CD4-positive, CD25-positive, alpha-beta regulatory T cell (primary cell): ENCODE data around the gene PKD2L1. TPM values are rescaled to one million over a fixed set of nuclear protein-coding genes. Genes with fewer than 3 reads are reported as not detected.

ENCODE experiments used
- ATAC-seq, 2 donors: fragments of 150-1000 bp; cut with Tn5 transposase; one replicate each; pipeline ENCODE4 v1.10.0; 2021; ENCODE audit warnings: low read depth in 2 of 2, moderate number of reproducible peaks in 2 of 2, moderate library complexity in 1 of 2
- DNase-seq, 3 donors: peaks; one replicate each; pipeline versions ENCODE4 v3.0.0 to v3.0.0-alpha.2; 2012 to 2022; ENCODE audit warnings: mixed read lengths in 1 of 3
- H3K27ac ChIP-seq: one replicate; pipeline ENCODE4 v1.7.0; 2013; ENCODE audit warnings: mild to moderate bottlenecking, low read length; ENCODE audit not compliant: insufficient read depth, poor library complexity, severe bottlenecking
- H3K27me3 ChIP-seq: one replicate; pipeline ENCODE4 v1.7.0; 2013; ENCODE audit warnings: low read length; ENCODE audit not compliant: control insufficient read depth, insufficient read depth
- H3K36me3 ChIP-seq: one replicate; pipeline ENCODE4 v1.7.0; 2013; ENCODE audit warnings: mild to moderate bottlenecking, low read length, moderate library complexity; ENCODE audit not compliant: control insufficient read depth, insufficient read depth
- H3K4me1 ChIP-seq: 2 replicates; pipeline ENCODE4 v1.7.0; 2013; ENCODE audit warnings: mild to moderate bottlenecking, low read length; ENCODE audit not compliant: insufficient read depth, control insufficient read depth, poor library complexity, severe bottlenecking
- H3K4me3 ChIP-seq: one replicate; pipeline ENCODE4 v1.7.0; 2013; ENCODE audit warnings: low read depth, mild to moderate bottlenecking, low read length, moderate library complexity
- H3K9me3 ChIP-seq, 2 experiments: 1 replicate in 1 of 2; 2 replicates in 1 of 2; pipeline ENCODE4 v1.7.0; 2013; ENCODE audit warnings: low read length in 2 of 2, mild to moderate bottlenecking in 1 of 2, moderate library complexity in 1 of 2; ENCODE audit not compliant: control insufficient read depth in 2 of 2
- H3K27ac Mint-ChIP-seq, 3 donors: one replicate each; pipeline ENCODE4 v1.8.0; 2020 to 2022; ENCODE audit warnings: mild to moderate bottlenecking in 3 of 3, mixed read lengths in 3 of 3, moderate library complexity in 2 of 3
- H3K27me3 Mint-ChIP-seq: one replicate; pipeline ENCODE4 v1.8.0; 2022; ENCODE audit warnings: mild to moderate bottlenecking, mixed read lengths
- H3K36me3 Mint-ChIP-seq: one replicate; pipeline ENCODE4 v1.8.0; 2020; ENCODE audit warnings: mixed read lengths
- H3K4me1 Mint-ChIP-seq, 4 donors: one replicate each; pipeline ENCODE4 v1.8.0; 2020 to 2022; ENCODE audit warnings: mixed read lengths in 4 of 4, mild to moderate bottlenecking in 1 of 4
- H3K4me3 Mint-ChIP-seq, 4 donors: one replicate each; pipeline ENCODE4 v1.8.0; 2020 to 2022; ENCODE audit warnings: mild to moderate bottlenecking in 4 of 4, mixed read lengths in 4 of 4, moderate library complexity in 3 of 4
- H3K9me3 Mint-ChIP-seq, 7 donors: one replicate each; pipeline ENCODE4 v1.8.0; 2020 to 2022; ENCODE audit warnings: mixed read lengths in 7 of 7, mild to moderate bottlenecking in 3 of 7, moderate library complexity in 2 of 7
- polyA plus RNA-seq, 4 donors: library from polyadenylated mRNA; unstranded; fragments of 300-500 nt; fragmentation: Illumina TruSeq; gene quantifications; one replicate each; pipeline ENCODE4 v1.2.3, GENCODE V29; 2021
- total RNA-seq: library from RNA; stranded (reverse); gene quantifications from one replicate; pipeline ENCODE4 v1.2.3, GENCODE V29; 2022

Gene PKD2L1
- total and polyA plus RNA-seq, 5 donors from 2014 or later: not detected

GRCh38 chr10:100359529-100360150 lies 29.6 kb upstream of the PKD2L1 start:
- Mint-ChIP-seq H3K4me1 (peaks cover 0 to 8% (median 5%) of the 10 kb centered on the region in 4 donors), H3K9me3 (peaks cover 0 to 1% (median 0%) of the 10 kb centered on the region in 7 donors), H3K4me3 (peak overlapping the region in 1 of 4 donors; percentile 58), H3K27me3 (no peaks in the 10 kb centered on the region), H3K36me3 (peaks cover 6% of the 10 kb centered on the region), H3K27ac (no peak overlapping the region)
- no peaks in the 10 kb centered on the region for H3K27me3 ChIP-seq
- no peaks in the 10 kb centered on the region for H3K9me3 ChIP-seq
- H3K4me1 ChIP-seq: no peaks in the 10 kb centered on the region
- ATAC-seq: no peak
- H3K27ac ChIP-seq: no peak overlapping the region
- H3K36me3 ChIP-seq: no peaks in the 10 kb centered on the region
- H3K4me3 ChIP-seq: no peak overlapping the region
- DNase-seq: no peak

GRCh38 chr10:100359030-100359432 lies 29.0 kb upstream of the PKD2L1 start:
- peaks cover 6% of the 10 kb centered on the region for H3K36me3 Mint-ChIP-seq
- Histone ChIP-seq H3K27ac (no peak overlapping the region), H3K36me3 (no peaks in the 10 kb centered on the region), H3K4me1 (no peaks in the 10 kb centered on the region), H3K9me3 (no peaks in the 10 kb centered on the region), H3K4me3 (no peak overlapping the region), H3K27me3 (no peaks in the 10 kb centered on the region)
- H3K9me3 Mint-ChIP-seq: peaks cover 0 to 1% (median 0%) of the 10 kb centered on the region in 7 donors
- no peaks in the 10 kb centered on the region for H3K27me3 Mint-ChIP-seq
- peak overlapping the region in 1 of 3 donors; percentile 18 for H3K27ac Mint-ChIP-seq
- ATAC-seq (no peak), DNase-seq (no peak)
- H3K4me1 Mint-ChIP-seq: peaks cover 0 to 8% (median 5%) of the 10 kb centered on the region in 4 donors
- no peak overlapping the region for H3K4me3 Mint-ChIP-seq

GRCh38 chr10:100357059-100357858 lies 27.2 kb upstream of the PKD2L1 start:
- no peaks in the 10 kb centered on the region for H3K9me3 ChIP-seq
- H3K36me3 Mint-ChIP-seq: peaks cover 6% of the 10 kb centered on the region
- H3K36me3 ChIP-seq: no peaks in the 10 kb centered on the region
- peaks cover 0 to 3% (median 0%) of the 10 kb centered on the region in 7 donors for H3K9me3 Mint-ChIP-seq
- H3K27ac Mint-ChIP-seq: peak overlapping the region in 1 of 3 donors; percentile 62
- no peaks in the 10 kb centered on the region for H3K27me3 ChIP-seq
- no peak overlapping the region for H3K27ac ChIP-seq
- peaks cover 0 to 8% (median 5%) of the 10 kb centered on the region in 4 donors for H3K4me1 Mint-ChIP-seq
- H3K4me3 Mint-ChIP-seq: no peak overlapping the region
- H3K27me3 Mint-ChIP-seq: no peaks in the 10 kb centered on the region
- H3K4me1 ChIP-seq: no peaks in the 10 kb centered on the region
- DNase-seq: no peak
- no peak for ATAC-seq
- no peak overlapping the region for H3K4me3 ChIP-seq

- peaks cover 0 to 3% (median 0%) of the 10 kb centered on the region in 7 donors for H3K9me3 Mint-ChIP-seq
- Histone ChIP-seq H3K36me3 (no peaks in the 10 kb centered on the region), H3K4me3 (no peak overlapping the region), H3K4me1 (no peaks in the 10 kb centered on the region), H3K27me3 (no peaks in the 10 kb centered on the region), H3K27ac (no peak overlapping the region), H3K9me3 (no peaks in the 10 kb centered on the region)
- H3K4me1 Mint-ChIP-seq: peaks cover 0 to 8% (median 5%) of the 10 kb centered on the region in 4 donors
- ATAC-seq: no peak
- no peaks in the 10 kb centered on the region for H3K27me3 Mint-ChIP-seq
- H3K36me3 Mint-ChIP-seq: peaks cover 6% of the 10 kb centered on the region
- H3K4me3 Mint-ChIP-seq: no peak overlapping the region
- H3K27ac Mint-ChIP-seq: no peak overlapping the region
- no peak for DNase-seq
Measured at GRCh38 chr10:100356067-100357017, 26.3 kb upstream of the PKD2L1 start.

GRCh38 chr10:100355086-100355485 lies 25.1 kb upstream of the PKD2L1 start:
- Mint-ChIP-seq H3K4me1 (peaks cover 0 to 8% (median 3%) of the 10 kb centered on the region in 4 donors), H3K27me3 (no peaks in the 10 kb centered on the region), H3K27ac (no peak overlapping the region), H3K36me3 (peaks cover 4% of the 10 kb centered on the region), H3K4me3 (no peak overlapping the region), H3K9me3 (peaks cover 0 to 3% (median 0%) of the 10 kb centered on the region in 7 donors)
- Histone ChIP-seq H3K36me3 (no peaks in the 10 kb centered on the region), H3K9me3 (no peaks in the 10 kb centered on the region), H3K4me1 (no peaks in the 10 kb centered on the region), H3K4me3 (no peak overlapping the region), H3K27ac (no peak overlapping the region), H3K27me3 (no peaks in the 10 kb centered on the region)
- DNase-seq (no peak), ATAC-seq (no peak)

GRCh38 chr10:100353770-100354485 lies 23.9 kb upstream of the PKD2L1 start:
- peaks cover 0 to 3% (median 0%) of the 10 kb centered on the region in 7 donors for H3K9me3 Mint-ChIP-seq

More at GRCh38 chr10:100353770-100354485, 23.9 kb upstream of the PKD2L1 start:
- Mint-ChIP-seq H3K27ac (no peak overlapping the region), H3K27me3 (peaks cover 4% of the 10 kb centered on the region), H3K36me3 (peaks cover 4% of the 10 kb centered on the region), H3K4me3 (no peak overlapping the region), H3K4me1 (peaks cover 0 to under 1% (median 0%) of the 10 kb centered on the region in 4 donors)
- no peak overlapping the region for H3K4me3 ChIP-seq
- H3K27ac ChIP-seq: no peak overlapping the region
- H3K27me3 ChIP-seq: peaks cover 2% of the 10 kb centered on the region
- H3K9me3 ChIP-seq: no peaks in the 10 kb centered on the region
- DNase-seq (no peak), ATAC-seq (no peak)
- H3K36me3 ChIP-seq: no peaks in the 10 kb centered on the region
- H3K4me1 ChIP-seq: no peaks in the 10 kb centered on the region
